Measurements from ENCODE around the gene MANF. TPM values are rescaled to one million over a fixed set of nuclear protein-coding genes. Genes with fewer than 3 reads are reported as not detected.

MANF gene
- total RNA-seq, 2 experiments from 2014 or later: 107 to 131 TPM

DNA sequence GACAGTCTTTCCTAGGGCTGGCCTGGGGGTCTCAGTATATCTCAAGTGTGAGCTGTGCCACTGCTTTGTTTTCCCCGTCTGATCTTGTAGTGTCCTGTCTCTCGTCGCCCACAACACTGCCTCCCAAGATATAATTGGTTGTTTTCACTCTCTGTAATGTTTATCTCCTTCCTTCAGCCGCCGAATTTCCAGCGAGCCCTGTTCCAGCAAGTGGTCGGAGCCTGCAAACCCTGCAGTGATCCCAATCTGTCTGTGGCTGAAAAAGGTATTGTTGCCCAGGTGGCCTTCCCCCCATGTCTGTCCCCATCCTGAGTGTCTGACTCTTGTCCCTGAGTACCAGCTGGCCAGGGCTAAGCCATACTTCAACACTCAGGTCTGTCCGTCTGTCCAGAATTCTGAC is 9.5 kb upstream of the MANF start:
- Mint-ChIP-seq H3K27me3 (no peaks in the 10 kb centered on the region), H3K4me3 (no peak overlapping the region), H3K4me1 (peaks cover 12% of the 10 kb centered on the region), H3K9me3 (no peaks in the 10 kb centered on the region), H3K36me3 (ENCODE audit: low read depth) (no peaks in the 10 kb centered on the region), H3K27ac (no peak overlapping the region)
- no peak for DNase-seq
- ChIA-PET CTCF (interaction anchor here (0.8 kb wide), 1 partner anchor 700 kb away, joined by 3 read pairs; no protein-coding TSS in a partner anchor), POLR2A (no interaction called here)

DNA sequence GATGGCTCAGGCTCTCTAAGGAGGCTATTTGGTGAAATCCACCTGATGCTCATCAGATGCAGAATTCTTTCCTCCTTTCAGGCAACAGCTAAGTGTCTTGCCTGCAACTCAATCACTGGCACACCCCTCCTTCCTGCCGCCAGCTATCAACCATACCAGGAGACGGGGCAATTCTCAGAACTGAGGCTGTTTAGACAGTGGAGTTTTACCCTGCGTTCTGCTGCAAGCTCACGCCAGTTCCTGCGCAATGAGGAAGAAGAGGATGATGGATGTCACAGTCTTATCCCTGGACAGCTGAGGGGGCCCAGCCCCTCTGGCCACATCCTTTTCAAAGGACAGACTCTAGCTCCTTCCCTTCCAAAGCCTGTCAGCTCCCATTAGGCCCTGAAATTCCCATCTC is 7.0 kb upstream of the MANF start:
- ChIA-PET POLR2A (no interaction called here), CTCF (interaction anchor here (0.9 to 3.6 kb wide), 5 partner anchors 12 to 805 kb away, joined by 3 to 14 read pairs (median 3); partner anchors contain the start of gene RBM15B)
- no peak for DNase-seq
- no peaks in the 10 kb centered on the region for H3K9me3 Mint-ChIP-seq
- no peaks in the 10 kb centered on the region for H3K27me3 Mint-ChIP-seq
- no peak overlapping the region for H3K27ac Mint-ChIP-seq
- H3K36me3 Mint-ChIP-seq (ENCODE audit: low read depth): no peaks in the 10 kb centered on the region
- no peak overlapping the region for H3K4me3 Mint-ChIP-seq
- peaks cover 13% of the 10 kb centered on the region for H3K4me1 Mint-ChIP-seq

GRCh38 chr3:51378726-51379125 is 6.4 kb upstream of the MANF start:
- Mint-ChIP-seq H3K27ac (no peak overlapping the region), H3K4me1 (peaks cover 18% of the 10 kb centered on the region), H3K4me3 (no peak overlapping the region), H3K36me3 (ENCODE audit: low read depth) (peaks cover 2% of the 10 kb centered on the region), H3K9me3 (no peaks in the 10 kb centered on the region), H3K27me3 (no peaks in the 10 kb centered on the region)
- no peak for DNase-seq
- ChIA-PET POLR2A (no interaction called here), CTCF (interaction anchor here (0.8 to 3.6 kb wide), 4 partner anchors 9 to 806 kb away, joined by 3 to 14 read pairs (median 3); partner anchors contain the start of gene RBM15B)

GRCh38 chr3:51379301-51379700 is 5.8 kb upstream of the MANF start:
- Mint-ChIP-seq H3K9me3 (no peaks in the 10 kb centered on the region), H3K27ac (no peak overlapping the region), H3K36me3 (ENCODE audit: low read depth) (peaks cover 5% of the 10 kb centered on the region), H3K4me1 (peaks cover 22% of the 10 kb centered on the region), H3K4me3 (no peak overlapping the region), H3K27me3 (no peaks in the 10 kb centered on the region)
- POLR2A ChIA-PET: no interaction called here
- no peak for DNase-seq
- CTCF ChIA-PET: interaction anchor here (0.6 to 3.6 kb wide), 3 partner anchors 8 to 163 kb away, joined by 3 to 14 read pairs (median 4); partner anchors contain the start of gene RBM15B

GRCh38 chr3:51379746-51380455 is 5.2 kb upstream of the MANF start:
- DNase-seq: no peak
- peaks cover 22% of the 10 kb centered on the region for H3K4me1 Mint-ChIP-seq
- peaks cover 10% of the 10 kb centered on the region for H3K36me3 Mint-ChIP-seq (ENCODE audit: low read depth)
- no peak overlapping the region for H3K27ac Mint-ChIP-seq
- H3K9me3 Mint-ChIP-seq: no peaks in the 10 kb centered on the region
- no peak overlapping the region for H3K4me3 Mint-ChIP-seq
- no peaks in the 10 kb centered on the region for H3K27me3 Mint-ChIP-seq
- POLR2A ChIA-PET: no interaction called here
- CTCF ChIA-PET: interaction anchor here (0.6 to 3.6 kb wide), 2 partner anchors 10 to 163 kb away, joined by 4 to 14 read pairs; partner anchors contain the start of gene RBM15B

GRCh38 chr3:51380601-51381332 is 4.3 kb upstream of the MANF start:
- ChIA-PET POLR2A (interaction anchor here (0.6 kb wide), 1 partner anchor 9 kb away, joined by 3 read pairs; no protein-coding TSS in a partner anchor), CTCF (interaction anchor here (3.6 kb wide), 1 partner anchor 9 kb away, joined by 14 read pairs; the partner anchor contains the start of gene RBM15B)
- Mint-ChIP-seq H3K27ac (no peak overlapping the region), H3K4me3 (no peak overlapping the region), H3K27me3 (no peaks in the 10 kb centered on the region), H3K4me1 (peaks cover 25% of the 10 kb centered on the region), H3K36me3 (ENCODE audit: low read depth) (peaks cover 17% of the 10 kb centered on the region), H3K9me3 (no peaks in the 10 kb centered on the region)
- DNase-seq: no peak

DNA sequence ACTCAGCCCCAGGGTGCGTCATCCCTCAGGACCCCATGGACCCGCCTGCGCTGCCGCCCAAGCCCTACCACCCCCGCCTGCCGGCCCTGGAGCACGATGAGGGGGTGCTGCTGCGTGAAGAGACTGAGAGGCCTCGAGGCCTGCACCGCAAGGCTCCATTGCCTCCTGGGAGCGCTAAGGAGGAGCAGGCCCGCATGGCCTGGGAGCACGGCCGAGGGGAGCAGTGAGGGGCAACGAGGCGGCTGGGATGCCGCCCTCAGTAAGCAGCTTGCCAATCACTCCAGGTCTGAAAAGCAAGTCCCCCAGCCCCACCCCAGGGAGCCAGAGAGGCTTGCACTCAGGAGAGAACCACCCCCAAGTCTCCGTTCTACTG is 3.8 kb upstream of the MANF start:
- Mint-ChIP-seq H3K27me3 (no peaks in the 10 kb centered on the region), H3K4me1 (peaks cover 30% of the 10 kb centered on the region), H3K4me3 (no peak overlapping the region), H3K27ac (no peak overlapping the region), H3K9me3 (no peaks in the 10 kb centered on the region), H3K36me3 (ENCODE audit: low read depth) (peaks cover 23% of the 10 kb centered on the region)
- ChIA-PET CTCF (no interaction called here), POLR2A (interaction anchor here (0.6 kb wide), 1 partner anchor 9 kb away, joined by 3 read pairs; no protein-coding TSS in a partner anchor)
- DNase-seq: no peak

DNA sequence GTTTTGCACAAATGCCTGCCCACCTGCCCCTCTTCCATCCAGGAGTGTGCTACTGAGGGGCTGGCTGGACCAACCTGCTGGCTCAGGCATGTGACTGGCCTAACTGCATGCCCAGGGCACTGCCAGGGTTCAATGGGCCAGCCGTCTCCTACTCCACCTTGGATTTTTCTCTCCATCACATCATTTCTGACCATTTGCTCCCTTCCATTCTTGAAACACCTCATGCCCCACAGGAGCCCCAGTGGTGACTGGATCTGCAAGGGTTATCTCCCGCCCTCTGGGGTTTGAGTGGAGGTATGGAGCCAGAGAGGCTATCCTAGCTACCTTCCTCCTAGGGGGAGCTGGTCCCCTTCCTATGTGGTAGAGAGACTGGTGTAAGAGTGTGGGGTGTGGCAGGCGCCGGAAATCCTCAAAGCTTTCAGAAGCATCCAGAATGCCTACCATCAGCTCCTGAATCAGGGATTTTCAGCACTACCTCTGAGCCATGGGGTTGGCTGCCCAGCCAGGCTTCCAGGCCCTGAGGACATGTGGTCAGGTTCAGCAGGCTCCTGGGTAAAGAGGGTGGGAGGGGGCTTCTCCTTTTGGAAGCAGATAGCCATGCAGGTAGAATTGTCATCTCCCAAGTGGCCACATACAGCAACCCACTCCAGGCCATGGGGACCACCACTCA is 2.9 kb upstream of the MANF start:
- H3K27ac Mint-ChIP-seq: no peak overlapping the region
- peaks cover 28% of the 10 kb centered on the region for H3K36me3 Mint-ChIP-seq (ENCODE audit: low read depth)
- CTCF ChIA-PET: no interaction called here

GRCh38 chr3:51382947-51383578 is 2.0 kb upstream of the MANF start:
- Mint-ChIP-seq H3K4me1 (peaks cover 46% of the 10 kb centered on the region), H3K27me3 (no peaks in the 10 kb centered on the region), H3K27ac (peak overlapping the region; percentile 100), H3K9me3 (no peaks in the 10 kb centered on the region), H3K4me3 (peak overlapping the region; percentile 100), H3K36me3 (ENCODE audit: low read depth) (peaks cover 36% of the 10 kb centered on the region)
- ChIA-PET POLR2A (no interaction called here), CTCF (interaction anchor here (0.9 kb wide), 1 partner anchor 11 kb away, joined by 3 read pairs; no protein-coding TSS in a partner anchor)
- DNase-seq: no peak

More for the DNA sequence above, 2.9 kb upstream of the MANF start:
- no peak overlapping the region for H3K4me3 Mint-ChIP-seq
- H3K27me3 Mint-ChIP-seq: no peaks in the 10 kb centered on the region
- DNase-seq: no peak
- no peaks in the 10 kb centered on the region for H3K9me3 Mint-ChIP-seq
- H3K4me1 Mint-ChIP-seq: peaks cover 38% of the 10 kb centered on the region
- POLR2A ChIA-PET: no interaction called here

- Mint-ChIP-seq H3K27me3 (no peaks in the 10 kb centered on the region), H3K9me3 (no peaks in the 10 kb centered on the region), H3K4me1 (peaks cover 50% of the 10 kb centered on the region), H3K36me3 (ENCODE audit: low read depth) (peaks cover 42% of the 10 kb centered on the region), H3K27ac (peak overlapping the region; percentile 100), H3K4me3 (peak overlapping the region; percentile 100)
- ChIA-PET POLR2A (interaction anchor here (0.7 kb wide), 1 partner anchor 111 kb away, joined by 3 read pairs; no protein-coding TSS in a partner anchor), CTCF (interaction anchor here (0.7 to 1.7 kb wide), 4 partner anchors 118 to 768 kb away, joined by 3 to 9 read pairs (median 4); partner anchors contain the start of gene MAPKAPK3)
- peak; percentile 36 for DNase-seq
These were observed 901 bp upstream of the MANF start for GRCh38 chr3:51384055-51384725.

GRCh38 chr3:51385621-51386091 is 565 bp downstream of the MANF start:
- no peaks in the 10 kb centered on the region for H3K9me3 Mint-ChIP-seq
- H3K36me3 Mint-ChIP-seq (ENCODE audit: low read depth): peaks cover 46% of the 10 kb centered on the region
- CTCF ChIA-PET: interaction anchor here (0.6 to 1.7 kb wide), 9 partner anchors 10 to 770 kb away, joined by 3 to 9 read pairs (median 3); partner anchors contain the start of genes DCAF1 and MAPKAPK3
- H3K4me1 Mint-ChIP-seq: peaks cover 58% of the 10 kb centered on the region
- H3K4me3 Mint-ChIP-seq: peak overlapping the region; percentile 100
- POLR2A ChIA-PET: interaction anchor here (0.8 kb wide), 1 partner anchor 817 kb away, joined by 3 read pairs; the partner anchor contains the start of gene HEMK1
- no peaks in the 10 kb centered on the region for H3K27me3 Mint-ChIP-seq
- no peak for DNase-seq
- H3K27ac Mint-ChIP-seq: peak overlapping the region; percentile 100

Data from activated CD4-positive, alpha-beta T cell treated with anti-CD3 and anti-CD28 coated beads, Interleukin-2, amount 10 ng/mL, durations not matched to agents 7 days and 5 days (primary cell).